Islet precursor cell (in vitro differentiated cells): ENCODE results near the gene ATP13A5.
A peak's percentile ranks its signal among the peaks of the same experiment; 100 is the strongest.

Source experiments
- DNase-seq: peaks from one replicate; pipeline ENCODE4 v3.0.0-alpha.2; 2018

Gene ATP13A5

GRCh38 chr3:193344486-193344885, 34.1 kb downstream of the ATP13A5 start:
- no peak for DNase-seq

- DNase-seq, result no peak
These were observed 34.8 kb downstream of the ATP13A5 start for GRCh38 chr3:193343726-193344222.

DNA sequence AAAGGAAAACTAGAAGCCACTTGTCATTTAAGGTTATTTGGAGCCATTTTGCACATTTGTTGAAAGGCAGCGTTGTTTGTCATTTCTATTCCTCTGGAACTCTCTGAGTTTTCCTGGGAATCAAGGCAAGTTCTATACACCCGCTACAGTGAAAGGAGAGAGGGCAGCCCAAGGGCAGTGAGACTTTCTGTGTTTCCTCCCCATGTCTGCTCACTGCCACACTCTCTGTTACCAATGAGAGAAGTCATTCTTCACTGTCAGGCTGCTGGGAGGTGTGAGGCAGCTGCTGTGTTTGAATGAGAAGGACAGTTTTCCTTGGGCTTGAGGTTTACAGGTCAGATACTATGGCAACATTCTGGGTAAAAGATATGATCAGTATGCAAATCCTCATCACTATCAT, 36.0 kb downstream of the ATP13A5 start:
- peak; percentile 60 for DNase-seq

GRCh38 chr3:193335031-193335430, 43.5 kb downstream of the ATP13A5 start:
- no peak for DNase-seq

- DNase-seq, result no peak
These were observed 45.3 kb downstream of the ATP13A5 start for GRCh38 chr3:193333229-193333628.

- no peak for DNase-seq
These were observed 47.9 kb downstream of the ATP13A5 start for GRCh38 chr3:193330555-193331204.

- no peak for DNase-seq
These were observed 60.8 kb downstream of the ATP13A5 start for GRCh38 chr3:193317682-193318300.

DNA sequence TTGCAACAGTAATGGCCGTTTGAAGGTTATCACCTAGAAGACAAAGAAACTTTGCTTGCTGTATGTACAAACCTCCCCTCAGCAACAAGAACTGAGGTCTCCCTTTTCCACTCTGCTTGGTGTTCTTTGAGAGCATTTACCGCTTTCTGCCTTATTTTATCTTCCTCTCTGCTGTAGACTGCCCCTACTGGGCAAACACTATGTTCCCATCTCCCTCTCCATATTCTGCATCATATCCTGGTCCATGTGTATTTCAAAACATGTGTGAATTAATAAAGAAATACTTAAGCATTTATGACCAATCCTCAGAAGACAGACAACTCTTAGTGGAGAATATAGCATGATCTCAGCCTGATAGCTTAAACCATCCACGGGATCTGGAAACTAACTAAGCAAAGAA, 64.4 kb downstream of the ATP13A5 start:
- no peak for DNase-seq

DNA sequence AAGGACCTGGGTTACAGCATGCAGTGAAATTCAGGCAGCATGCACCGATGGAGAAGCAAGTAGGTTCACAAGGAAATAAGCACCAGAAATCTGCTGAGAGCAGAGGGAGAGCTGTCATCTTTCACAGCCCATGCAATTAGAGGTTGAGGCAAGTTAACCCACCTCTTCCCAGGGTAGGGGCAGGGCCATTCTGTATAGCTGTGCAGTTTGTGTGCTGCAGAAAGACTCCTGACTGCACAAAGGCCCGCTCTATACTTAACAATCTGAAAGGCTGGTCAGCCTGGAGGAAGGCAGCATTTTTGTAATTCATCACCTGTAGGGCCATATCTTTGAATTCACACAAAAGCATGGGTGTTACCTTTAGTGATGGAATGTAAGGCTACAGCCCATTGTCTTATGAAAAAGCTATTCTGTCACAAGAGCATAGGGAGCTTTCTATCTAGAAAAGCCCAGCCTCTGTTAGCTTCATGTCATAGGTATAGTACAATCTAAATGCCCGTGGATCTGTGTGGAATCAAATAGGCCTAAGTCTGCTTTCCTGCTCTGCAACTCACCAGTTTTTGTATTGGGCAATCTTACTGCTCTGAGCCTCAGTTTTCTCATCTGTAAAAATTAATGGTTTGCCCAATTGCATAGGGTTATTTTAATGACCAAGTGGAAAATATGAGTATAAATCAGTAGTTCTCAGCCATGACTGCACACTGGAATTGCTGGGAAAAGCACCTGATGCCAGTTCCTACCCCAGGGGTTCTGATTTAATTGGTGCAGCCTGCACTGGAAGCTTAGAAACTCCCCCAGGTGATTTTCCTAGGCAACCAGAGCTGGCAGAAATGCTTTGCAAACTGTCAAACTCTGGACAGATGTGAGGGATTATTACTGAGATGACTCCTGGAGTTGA, 65.2 kb downstream of the ATP13A5 start:
- no peak for DNase-seq

DNA sequence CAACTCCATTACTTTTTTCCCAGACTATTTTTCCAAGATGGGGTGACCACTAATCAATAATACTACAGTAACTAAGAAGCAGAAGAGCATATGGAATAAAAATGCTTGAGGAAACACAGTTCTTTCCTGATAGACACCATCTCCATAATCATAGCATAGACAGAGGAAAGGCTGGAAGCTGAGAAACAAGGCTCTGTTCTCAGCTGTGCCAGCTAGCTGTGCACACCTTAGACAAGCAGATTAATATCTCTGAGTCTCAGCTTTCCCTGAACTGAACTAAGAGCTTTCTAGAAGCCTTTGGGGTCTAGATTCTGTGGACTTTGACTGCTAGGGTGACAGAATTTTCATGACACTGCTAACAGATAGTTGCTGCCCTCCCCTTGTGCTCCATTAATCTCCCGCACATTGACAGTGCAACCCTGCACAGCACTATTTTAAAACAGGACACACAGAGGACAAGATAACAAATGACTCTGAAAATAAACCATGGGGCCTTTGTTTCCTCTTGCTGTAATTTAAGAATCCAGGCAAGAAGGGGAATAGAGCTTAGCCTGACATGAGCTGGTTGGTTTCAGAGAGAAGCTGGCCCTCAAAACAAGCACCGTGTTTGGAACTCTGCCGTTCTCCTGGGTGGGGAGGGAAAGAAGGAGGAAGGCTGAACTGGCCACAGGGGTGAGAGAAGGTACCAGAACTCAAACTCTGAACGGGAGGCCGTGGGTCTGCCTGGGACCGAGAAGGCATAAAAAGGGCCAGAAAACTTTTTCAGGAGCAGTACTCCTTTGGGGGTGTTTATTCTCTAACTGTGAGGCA, 67.4 kb downstream of the ATP13A5 start:
- DNase-seq, result no peak

GRCh38 chr3:193305356-193305755, 73.2 kb downstream of the ATP13A5 start:
- peak; percentile 92 for DNase-seq

- no peak for DNase-seq
These were observed 77.1 kb downstream of the ATP13A5 start for GRCh38 chr3:193301433-193301832.

- DNase-seq, result no peak
These were observed 81.1 kb downstream of the ATP13A5 start for GRCh38 chr3:193297421-193297820.

- no peak for DNase-seq
These were observed 82.6 kb downstream of the ATP13A5 start for GRCh38 chr3:193295985-193296384.

- no peak for DNase-seq
These were observed 86.2 kb downstream of the ATP13A5 start for GRCh38 chr3:193292386-193292785.

- no peak for DNase-seq
These were observed 107.3 kb downstream of the ATP13A5 start for GRCh38 chr3:193271101-193271840.

- DNase-seq, result no peak
These were observed 108.1 kb downstream of the ATP13A5 start for GRCh38 chr3:193270451-193270850.

DNA sequence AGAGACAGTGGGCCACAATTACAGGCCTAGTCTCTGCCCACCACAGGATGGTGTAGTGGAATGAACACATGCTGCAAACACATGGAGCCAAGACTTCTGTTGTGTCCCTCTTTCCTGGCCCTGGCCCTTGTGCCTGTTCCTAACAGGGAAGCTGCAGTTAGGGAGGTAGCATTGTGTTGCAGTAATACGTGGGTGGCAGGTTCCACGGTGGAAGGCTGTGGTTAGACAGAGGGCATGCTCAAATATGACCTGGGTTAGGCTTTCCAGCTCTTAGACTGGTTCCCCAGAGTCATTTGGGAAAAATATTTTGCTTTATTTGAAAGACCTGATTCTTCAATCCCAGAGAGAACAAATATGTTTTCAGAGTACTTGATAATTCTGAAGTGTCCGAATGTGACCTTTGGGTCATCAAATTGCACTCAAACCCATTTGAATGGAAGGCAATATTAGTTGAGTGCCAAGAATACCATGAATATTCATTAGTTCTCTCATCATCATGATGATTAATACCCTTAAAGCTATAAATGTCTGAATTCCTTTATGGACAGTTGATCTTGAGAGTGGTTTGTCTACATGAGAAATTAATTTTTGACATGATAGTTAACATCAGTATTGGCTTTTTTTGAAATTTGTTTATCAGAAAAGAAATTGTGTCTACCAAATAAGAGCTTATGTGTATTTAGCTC, 109.1 kb downstream of the ATP13A5 start:
- no peak for DNase-seq

DNA sequence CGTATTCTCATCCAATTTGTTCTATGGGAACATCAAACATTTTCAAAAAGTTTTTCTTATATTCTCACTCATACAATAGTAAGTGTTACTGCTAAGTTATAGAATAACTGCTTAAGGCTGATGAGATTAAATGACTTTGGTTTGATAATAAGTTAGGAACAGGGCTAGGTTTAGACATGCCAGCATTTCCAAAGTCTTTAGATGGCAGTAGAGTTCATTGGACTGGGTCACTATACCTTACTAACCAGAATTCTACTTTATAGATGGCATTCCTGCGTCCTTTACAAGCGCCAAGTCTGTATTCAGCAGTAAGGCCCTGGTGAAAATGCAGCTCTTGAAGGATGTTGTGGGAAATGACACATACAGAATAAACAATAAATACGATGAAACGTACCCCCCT, 115.8 kb downstream of the ATP13A5 start:
- no peak for DNase-seq

- no peak for DNase-seq
These were observed 116.6 kb downstream of the ATP13A5 start for GRCh38 chr3:193261970-193262369.

DNA sequence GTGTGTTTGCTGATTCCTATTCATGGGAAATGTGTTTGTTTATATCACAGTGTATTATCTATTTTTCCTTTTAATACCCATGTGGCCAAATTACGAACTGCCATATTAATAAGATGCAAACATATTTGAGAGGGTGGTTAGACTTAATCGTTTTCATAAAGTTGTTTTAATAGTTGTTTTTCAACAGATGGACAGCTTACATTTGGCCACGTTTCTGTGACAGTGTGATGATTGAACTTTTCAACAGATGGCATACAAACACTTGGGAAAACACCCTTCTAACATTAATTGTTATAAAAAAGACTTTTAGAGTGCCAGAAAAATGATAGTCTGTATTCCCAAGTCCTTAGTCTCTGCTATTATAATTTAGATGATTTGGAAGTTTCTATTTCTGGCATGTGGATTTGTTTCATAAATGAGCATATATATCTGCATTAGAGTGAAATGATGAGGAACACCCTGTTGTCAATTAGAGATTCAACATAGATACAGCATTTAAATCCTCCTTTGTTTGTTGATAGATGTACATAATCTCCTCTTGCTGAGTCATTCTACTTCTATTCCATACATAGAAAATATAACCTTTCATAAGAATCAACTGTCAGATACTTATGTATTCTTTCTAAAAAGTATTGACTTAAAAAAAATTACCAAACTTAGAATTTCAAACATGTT, 124.4 kb downstream of the ATP13A5 start:
- DNase-seq, result no peak
